Choroid plexus epithelial cell (primary cell): Measurements from ENCODE around the gene LCN10.
"Not testable (repeated sequence)": the region's sequence is repeated elsewhere in the genome, so short reads cannot be mapped to it uniquely, and the experiment has no call there.

Source experiments
- DNase-seq: peaks from one replicate; pipeline ENCODE4 v3.0.0-alpha.2; 2010; ENCODE audit warnings: low read depth
- H3K4me3 ChIP-seq: 2 replicates; pipeline ENCODE4 v1.5.1; 2011; ENCODE audit warnings: low read depth, mild to moderate bottlenecking, control low read depth, low read length, moderate library complexity
- CTCF ChIP-seq: conservative IDR thresholded peaks from 2 replicates; pipeline ENCODE4 v1.5.1; 2011; ENCODE audit warnings: low read depth, mild to moderate bottlenecking, control low read depth, inconsistent platforms, low read length, moderate library complexity

LCN10 gene

GRCh38 chr9:136707011-136707410 lies 35.7 kb downstream of the LCN10 start:
- no peak overlapping the region for H3K4me3 ChIP-seq
- no peak for TF ChIP-seq CTCF
- no peak for DNase-seq

DNA sequence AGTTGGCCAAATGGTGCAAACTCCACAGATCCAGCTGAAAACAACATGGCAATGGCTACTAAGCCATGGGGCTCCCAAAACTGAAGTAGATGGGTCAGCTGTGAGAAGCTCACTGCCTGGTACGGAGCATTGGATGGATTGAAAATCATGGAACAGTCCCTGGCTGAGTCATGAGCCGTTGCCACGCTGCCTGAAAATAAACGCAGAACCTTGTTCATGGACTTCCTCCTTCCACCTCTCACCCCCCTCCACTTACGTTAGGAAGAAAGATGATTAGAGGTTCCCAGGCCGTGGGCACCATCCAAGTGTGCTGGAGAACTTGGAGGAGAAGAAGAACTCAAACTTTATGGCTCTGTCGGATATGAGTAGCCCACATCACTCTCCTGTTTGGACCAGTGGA lies 37.2 kb downstream of the LCN10 start:
- H3K4me3 ChIP-seq = no peak overlapping the region
- no peak for DNase-seq
- no peak for TF ChIP-seq CTCF

GRCh38 chr9:136704741-136705140 lies 38.0 kb downstream of the LCN10 start:
- not testable (repeated sequence) for DNase-seq, H3K4me3 ChIP-seq

- no peak for DNase-seq
- no peak overlapping the region for H3K4me3 ChIP-seq
- no peak for TF ChIP-seq CTCF
These were observed 39.4 kb downstream of the LCN10 start for GRCh38 chr9:136703276-136703860.

DNA sequence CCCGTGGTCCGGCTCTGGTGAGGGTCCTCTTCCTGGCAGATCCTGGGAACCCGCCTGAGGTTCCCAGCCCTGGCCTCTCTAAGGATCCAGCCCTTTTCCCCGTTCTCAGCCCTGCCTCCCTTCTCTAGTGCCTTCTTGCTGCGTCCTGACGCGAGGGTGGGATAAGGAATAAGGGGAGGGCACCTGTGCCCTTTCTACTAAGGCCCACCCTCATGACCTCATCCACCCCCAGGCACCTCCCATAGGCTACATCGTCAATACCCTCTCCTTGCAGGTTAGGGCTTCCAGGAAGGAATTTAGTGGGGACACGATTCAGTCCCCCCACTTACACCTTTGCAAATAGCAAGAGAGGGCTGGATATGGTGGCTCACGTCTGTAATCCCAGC lies 41.1 kb downstream of the LCN10 start:
- no peak overlapping the region for H3K4me3 ChIP-seq
- TF ChIP-seq CTCF = no peak
- no peak for DNase-seq

DNA sequence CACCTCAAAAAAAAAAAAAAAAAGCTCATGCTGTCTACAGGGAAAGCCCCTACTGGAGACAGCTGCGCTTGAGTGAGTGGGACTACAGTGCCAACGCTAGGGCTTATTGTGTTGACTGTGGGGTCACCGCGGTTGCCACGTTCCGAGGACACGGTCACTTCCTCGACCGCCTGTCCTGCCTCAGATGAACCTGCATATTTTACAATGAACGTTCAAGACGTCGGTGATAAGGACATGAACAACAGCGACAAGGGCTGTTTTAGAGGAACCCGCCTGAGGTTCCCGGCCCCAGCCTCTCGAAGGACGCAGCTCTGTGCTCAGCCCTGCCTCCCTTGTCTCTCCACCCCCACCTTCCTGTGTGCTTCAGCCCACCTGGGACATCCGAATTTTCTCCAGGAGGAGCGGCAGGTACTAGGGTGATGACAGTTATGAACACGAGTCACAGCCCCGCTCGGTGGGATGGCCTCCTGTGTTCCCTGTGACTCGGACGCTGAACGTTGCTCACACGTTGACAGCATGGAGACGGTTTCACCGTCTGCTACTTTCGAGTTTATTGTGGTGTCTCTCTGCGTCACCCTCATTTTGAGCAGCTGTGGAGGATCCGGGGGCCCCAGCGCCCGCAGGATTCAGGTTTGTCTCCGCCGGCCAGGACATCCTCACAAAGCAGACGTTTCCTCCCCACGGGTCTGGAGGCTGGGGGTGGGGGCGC lies 41.6 kb downstream of the LCN10 start:
- DNase-seq = no peak
- no peak for TF ChIP-seq CTCF
- H3K4me3 ChIP-seq = no peak overlapping the region

DNA sequence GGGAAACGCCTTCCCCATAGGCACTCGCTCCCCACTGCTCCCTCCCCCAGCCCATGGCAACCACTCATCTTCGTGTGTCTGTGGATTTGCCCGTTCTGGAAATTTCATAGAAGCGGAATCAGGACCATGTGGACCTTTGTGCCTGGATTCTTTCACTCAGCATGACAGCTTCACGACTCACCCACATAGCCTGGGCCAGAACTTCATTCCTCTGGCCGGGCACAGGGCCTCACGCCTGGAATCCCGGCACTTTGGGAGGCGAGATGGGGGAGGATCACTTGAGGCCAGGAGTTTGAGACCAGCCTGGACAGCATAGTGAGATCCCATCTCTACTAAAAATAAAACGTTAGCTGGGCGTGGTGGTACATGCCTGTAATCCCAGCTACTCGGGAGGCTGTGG lies 42.4 kb downstream of the LCN10 start:
- TF ChIP-seq CTCF = no peak
- DNase-seq = no peak
- no peak overlapping the region for H3K4me3 ChIP-seq
